ENCODE measurements around the gene KIF21B.

KIF21B gene

GRCh38 chr1:201048521-201048920 is 25.0 kb upstream of the KIF21B start:
- DNase-seq (ENCODE audit: low spot score), result no peak

GRCh38 chr1:201044119-201044518 is 20.6 kb upstream of the KIF21B start:
- no peak for DNase-seq (ENCODE audit: low spot score)

GRCh38 chr1:201042779-201043461 is 19.4 kb upstream of the KIF21B start:
- DNase-seq (ENCODE audit: low spot score), result peak; percentile 82

- no peak for DNase-seq (ENCODE audit: low spot score)
Observed at GRCh38 chr1:201041011-201041410, 17.5 kb upstream of the KIF21B start.

- no peak for DNase-seq (ENCODE audit: low spot score)
Observed at GRCh38 chr1:201039876-201040275, 16.4 kb upstream of the KIF21B start.

- no peak for DNase-seq (ENCODE audit: low spot score)
Observed at GRCh38 chr1:201039418-201039817, 15.9 kb upstream of the KIF21B start.

GRCh38 chr1:201038186-201038876 is 14.8 kb upstream of the KIF21B start:
- DNase-seq (ENCODE audit: low spot score), result no peak

- no peak for DNase-seq (ENCODE audit: low spot score)
Observed at GRCh38 chr1:201036188-201036842, 12.8 kb upstream of the KIF21B start.

GRCh38 chr1:201034671-201035070 is 11.2 kb upstream of the KIF21B start:
- no peak for DNase-seq (ENCODE audit: low spot score)

GRCh38 chr1:201032408-201032807 is 8.9 kb upstream of the KIF21B start:
- no peak for DNase-seq (ENCODE audit: low spot score)

GRCh38 chr1:201028461-201028889 is 5.0 kb upstream of the KIF21B start:
- no peak for DNase-seq (ENCODE audit: low spot score)

GRCh38 chr1:201026836-201027235 is 3.3 kb upstream of the KIF21B start:
- DNase-seq (ENCODE audit: low spot score), result no peak

GRCh38 chr1:201026234-201026633 is 2.7 kb upstream of the KIF21B start:
- DNase-seq (ENCODE audit: low spot score), result no peak

- no peak for DNase-seq (ENCODE audit: low spot score)
Observed at GRCh38 chr1:201025571-201026002, 2.1 kb upstream of the KIF21B start.

GRCh38 chr1:201024625-201024998 is 1.1 kb upstream of the KIF21B start:
- DNase-seq (ENCODE audit: low spot score), result no peak

GRCh38 chr1:201023920-201024624 is 558 bp upstream of the KIF21B start:
- no peak for DNase-seq (ENCODE audit: low spot score)

GRCh38 chr1:201022820-201023516 is 546 bp downstream of the KIF21B start:
- no peak for DNase-seq (ENCODE audit: low spot score)

GRCh38 chr1:201022493-201022819 is 1.1 kb downstream of the KIF21B start:
- DNase-seq (ENCODE audit: low spot score), result no peak

- no peak for DNase-seq (ENCODE audit: low spot score)
Observed at GRCh38 chr1:201021630-201022492, 1.7 kb downstream of the KIF21B start.

- no peak for DNase-seq (ENCODE audit: low spot score)
Observed at GRCh38 chr1:201020721-201021629, 2.5 kb downstream of the KIF21B start.

All from AG08395 (cell line).